Measurements from ENCODE around the gene SPINK1. TPM values are rescaled to one million over a fixed set of nuclear protein-coding genes. Genes with fewer than 3 reads are reported as not detected.

Gene SPINK1
- total and polyA plus RNA-seq, 2 of the 4 experiments (the other 2 are of a cell fraction): not detected

DNA sequence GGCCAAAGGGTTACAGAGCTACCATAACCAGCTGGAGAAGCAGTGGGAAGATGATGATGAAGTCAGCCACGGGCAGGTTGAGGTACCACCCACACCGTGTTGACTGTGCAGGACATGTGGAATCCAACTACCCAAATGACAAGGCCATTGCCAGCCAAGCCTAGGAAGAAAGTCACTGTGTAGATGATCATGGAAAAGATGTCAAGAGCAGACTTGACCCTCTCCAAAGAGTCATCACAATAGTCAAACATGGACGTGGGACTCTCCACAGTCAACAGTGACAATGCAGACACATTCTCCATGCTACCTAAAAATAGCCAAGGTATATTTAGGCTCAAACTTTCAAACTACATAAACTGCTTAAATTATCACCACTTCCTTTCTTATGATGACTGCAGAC, 20.9 kb upstream of the SPINK1 start:
- no peaks in the 10 kb centered on the region for H3K79me1 ChIP-seq (ENCODE audit: low read depth in 1 of 2, low read length in 2 of 2)
- H3K9me1 ChIP-seq (ENCODE audit: insufficient read depth, low read length): no peaks in the 10 kb centered on the region
- H3K27me3 ChIP-seq (ENCODE audit: control insufficient read depth, insufficient read depth, low read length): no peaks in the 10 kb centered on the region
- no peaks in the 10 kb centered on the region for H3K36me3 ChIP-seq (ENCODE audit: control insufficient read depth, insufficient read depth, low read length)
- dilution Hi-C loops (cut with HindIII; ENCODE audit: low sequenced_read_pairs, unreplicated experiment) (no loop called here), in situ Hi-C loops (cut with MboI; ENCODE audit: low sequenced_read_pairs) (no loop called here), intact Hi-C loops (cut with micrococcal nuclease) (no loop called here)
- no peak overlapping the region for H2BK120ac ChIP-seq (ENCODE audit: low read depth, low read length)
- H3K27ac ChIP-seq (ENCODE audit: insufficient read depth, low read length): no peak overlapping the region
- H4K5ac ChIP-seq (ENCODE audit: low read depth, low read length): no peak overlapping the region
- H3K23ac ChIP-seq (ENCODE audit: low read depth, low read length): no peak overlapping the region
- H2AK5ac ChIP-seq (ENCODE audit: low read depth, low read length): no peak overlapping the region
- no peak overlapping the region for H3K18ac ChIP-seq (ENCODE audit: low read depth, low read length)
- no peak overlapping the region for H3K4me2 ChIP-seq (ENCODE audit: low read depth, low read length)
- ChIA-PET POLR2A (ENCODE audit: unreplicated experiment) (no interaction called here), CTCF (no interaction called here)
- no peak for TF ChIP-seq BHLHE40 (IDR thresholded peaks at IDR 0.05; ENCODE audit: low read depth, low read length)
- TF ChIP-seq RCOR1 (IDR thresholded peaks at IDR 0.05; ENCODE audit: insufficient replicate concordance, low read length): no peak
- no peak for TF ChIP-seq SMC3 (IDR thresholded peaks at IDR 0.05; ENCODE audit: low read depth, low read length)
- no peak for TF ChIP-seq MAFK (IDR thresholded peaks at IDR 0.05; ENCODE audit: low read depth, low read length)
- no peak for TF ChIP-seq FOS (IDR thresholded peaks at IDR 0.05; ENCODE audit: low read depth, low read length)
- TF ChIP-seq RAD21 (IDR thresholded peaks at IDR 0.05; ENCODE audit: low read length): no peak
- TF ChIP-seq CEBPB (IDR thresholded peaks at IDR 0.05; ENCODE audit: low read depth, low read length): no peak
- TF ChIP-seq, protein P1, sequence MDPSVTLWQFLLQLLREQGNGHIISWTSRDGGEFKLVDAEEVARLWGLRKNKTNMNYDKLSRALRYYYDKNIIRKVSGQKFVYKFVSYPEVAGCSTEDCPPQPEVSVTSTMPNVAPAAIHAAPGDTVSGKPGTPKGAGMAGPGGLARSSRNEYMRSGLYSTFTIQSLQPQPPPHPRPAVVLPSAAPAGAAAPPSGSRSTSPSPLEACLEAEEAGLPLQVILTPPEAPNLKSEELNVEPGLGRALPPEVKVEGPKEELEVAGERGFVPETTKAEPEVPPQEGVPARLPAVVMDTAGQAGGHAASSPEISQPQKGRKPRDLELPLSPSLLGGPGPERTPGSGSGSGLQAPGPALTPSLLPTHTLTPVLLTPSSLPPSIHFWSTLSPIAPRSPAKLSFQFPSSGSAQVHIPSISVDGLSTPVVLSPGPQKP (IDR thresholded peaks at IDR 0.05; ENCODE audit: borderline replicate concordance, low read depth, low read length): no peak
- TF ChIP-seq RFX5 (IDR thresholded peaks at IDR 0.05; ENCODE audit: low read depth, low read length): no peak
- TF ChIP-seq MXI1 (IDR thresholded peaks at IDR 0.05; ENCODE audit: borderline replicate concordance, low read depth, low read length): no peak
- no peak for TF ChIP-seq CHD1 (IDR thresholded peaks at IDR 0.05; ENCODE audit: low read depth, low read length)
- no peak for TF ChIP-seq MAZ (IDR thresholded peaks at IDR 0.05; ENCODE audit: borderline replicate concordance, low read depth, low read length)
- no peaks in the 10 kb centered on the region for H3K9me3 ChIP-seq (ENCODE audit: control insufficient read depth, insufficient read depth, low read length)
- H4K91ac ChIP-seq (ENCODE audit: insufficient read depth, low read depth, low read length): no peak overlapping the region
- no peaks in the 10 kb centered on the region for H3K4me1 ChIP-seq (ENCODE audit: control insufficient read depth, insufficient read depth, low read length)
- DNase-seq: no peak
- no peak overlapping the region for H4K8ac ChIP-seq (ENCODE audit: low read depth in 2 of 2, low read length in 2 of 2)
- H2BK15ac ChIP-seq (ENCODE audit: low read depth, low read length): no peak overlapping the region
- no TSS peak for BruUV-seq (replicated peaks)
- no peak overlapping the region for H2BK20ac ChIP-seq (ENCODE audit: low read depth, low read length)
- H3K4me3 ChIP-seq (ENCODE audit: insufficient read depth, low read depth, low read length): no peak overlapping the region
- H3K4ac ChIP-seq (ENCODE audit: low read depth, low read length): no peak overlapping the region
- ATAC-seq (ENCODE audit: low read depth): no peak
- no peak overlapping the region for H3K9ac ChIP-seq (ENCODE audit: low read depth, low read length)
- no peak overlapping the region for H2BK5ac ChIP-seq (ENCODE audit: low read depth, low read length, poor library complexity, severe bottlenecking)
- no peak overlapping the region for H3K56ac ChIP-seq (ENCODE audit: extremely low read depth, insufficient read depth, low read length)
- no peak overlapping the region for H3K14ac ChIP-seq (replicated peaks; ENCODE audit: low read depth, low read length)
- no peak overlapping the region for H2AFZ ChIP-seq (replicated peaks; ENCODE audit: low read length, poor library complexity)
- no peak overlapping the region for H2AK9ac ChIP-seq (replicated peaks; ENCODE audit: low read depth, low read length, poor library complexity)
- no CpG with 5 or more reads among the region's 3 CpGs for WGBS, 2 experiments (ENCODE audit: extremely low coverage in 2 of 2, insufficient read length in 1 of 2)
- no peaks in the 10 kb centered on the region for H4K20me1 ChIP-seq (ENCODE audit: insufficient read depth, low read length)
